Fibroblast of mammary gland (primary cell): ENCODE results near the gene USP30.

ENCODE experiments used
- DNase-seq: peaks from one replicate; pipeline ENCODE4 v3.0.0-alpha.2; 2010; ENCODE audit warnings: low read depth
- H3K4me3 ChIP-seq: 2 replicates; pipeline ENCODE4 v1.5.1; 2011; ENCODE audit warnings: low read depth, mild to moderate bottlenecking, low read length, moderate library complexity; ENCODE audit not compliant: control insufficient read depth
- CTCF ChIP-seq: conservative IDR thresholded peaks from 2 replicates; pipeline ENCODE4 v1.5.1; 2011; ENCODE audit warnings: low read depth, low read length, inconsistent platforms; ENCODE audit not compliant: control insufficient read depth, insufficient read depth

Gene USP30

DNA sequence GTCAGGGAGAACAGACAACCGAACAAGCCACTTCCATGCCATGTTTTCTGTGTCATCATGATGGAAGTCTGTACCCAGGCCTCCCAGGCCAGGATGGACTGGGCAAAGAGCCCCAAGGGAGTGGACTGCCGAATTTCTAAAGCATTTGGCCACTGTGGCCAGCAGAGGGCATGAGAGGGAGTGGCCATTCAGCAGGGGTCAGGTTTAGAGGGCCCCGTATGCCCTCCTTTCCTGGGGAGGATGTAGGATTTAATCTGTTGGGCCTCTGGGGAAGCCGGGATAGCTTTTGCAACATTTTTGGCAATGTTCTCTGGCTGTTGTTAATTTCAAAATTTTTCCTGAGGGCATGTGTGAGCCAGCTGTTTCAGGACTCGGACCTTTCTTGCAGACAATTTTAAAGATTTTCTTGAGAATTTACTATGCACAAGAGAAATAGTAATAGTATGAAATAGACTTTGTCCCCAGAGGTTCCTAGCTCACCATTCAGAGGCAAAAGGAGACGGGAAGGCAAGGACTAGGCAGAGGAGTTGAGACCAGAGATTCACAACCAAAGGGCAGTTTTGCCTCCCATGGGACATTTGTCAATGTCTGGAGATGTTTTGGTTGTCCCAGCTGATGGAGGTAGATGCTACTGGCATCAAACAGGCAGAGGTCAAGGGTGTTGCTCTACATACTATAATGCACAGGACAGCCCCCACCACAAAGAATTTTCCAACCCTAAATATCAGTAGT is 82.0 kb downstream of the USP30 start:
- H3K4me3 ChIP-seq = no peak overlapping the region
- peak; percentile 70 for DNase-seq
- peak; percentile 67 for TF ChIP-seq CTCF

DNA sequence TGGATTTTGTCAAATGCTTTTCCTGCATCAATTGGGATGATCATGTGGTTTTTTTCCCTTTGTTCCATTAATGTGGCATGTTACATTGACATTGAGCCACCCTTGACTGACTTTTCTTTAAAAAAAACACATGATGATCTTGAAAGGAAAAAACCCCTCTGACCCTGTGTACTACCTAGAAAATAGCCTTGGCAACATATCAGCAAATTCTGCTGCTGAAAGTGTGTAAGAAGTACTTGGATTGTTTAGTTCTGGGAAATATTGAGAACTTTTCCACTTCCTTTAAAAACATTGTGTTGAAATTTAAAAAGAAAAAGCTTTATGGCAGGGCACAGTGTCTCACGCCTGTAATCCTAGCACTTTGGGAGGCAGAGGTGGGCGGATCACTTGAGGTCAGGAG is 84.7 kb downstream of the USP30 start:
- DNase-seq = no peak
- TF ChIP-seq CTCF = no peak
- no peak overlapping the region for H3K4me3 ChIP-seq
